GM12875 (cell line): Measurements from ENCODE around the gene MYDGF.

Source experiments
- H3K4me3 ChIP-seq: one replicate; pipeline ENCODE4 v1.5.1; 2011; ENCODE audit warnings: low read depth, low read length, control low read depth
- TF ChIP-seq, protein P1 (sequence below): IDR thresholded peaks from 2 replicates; pipeline ENCODE4 v1.5.1; 2011; ENCODE audit warnings: low read depth, mild to moderate bottlenecking, control low read depth, inconsistent platforms, low read length, moderate library complexity, borderline replicate concordance; ENCODE audit not compliant: insufficient read depth

Gene MYDGF

GRCh38 chr19:4660181-4660791, 9.9 kb downstream of the MYDGF start:
- no peak overlapping the region for H3K4me3 ChIP-seq
- TF ChIP-seq, protein P1, sequence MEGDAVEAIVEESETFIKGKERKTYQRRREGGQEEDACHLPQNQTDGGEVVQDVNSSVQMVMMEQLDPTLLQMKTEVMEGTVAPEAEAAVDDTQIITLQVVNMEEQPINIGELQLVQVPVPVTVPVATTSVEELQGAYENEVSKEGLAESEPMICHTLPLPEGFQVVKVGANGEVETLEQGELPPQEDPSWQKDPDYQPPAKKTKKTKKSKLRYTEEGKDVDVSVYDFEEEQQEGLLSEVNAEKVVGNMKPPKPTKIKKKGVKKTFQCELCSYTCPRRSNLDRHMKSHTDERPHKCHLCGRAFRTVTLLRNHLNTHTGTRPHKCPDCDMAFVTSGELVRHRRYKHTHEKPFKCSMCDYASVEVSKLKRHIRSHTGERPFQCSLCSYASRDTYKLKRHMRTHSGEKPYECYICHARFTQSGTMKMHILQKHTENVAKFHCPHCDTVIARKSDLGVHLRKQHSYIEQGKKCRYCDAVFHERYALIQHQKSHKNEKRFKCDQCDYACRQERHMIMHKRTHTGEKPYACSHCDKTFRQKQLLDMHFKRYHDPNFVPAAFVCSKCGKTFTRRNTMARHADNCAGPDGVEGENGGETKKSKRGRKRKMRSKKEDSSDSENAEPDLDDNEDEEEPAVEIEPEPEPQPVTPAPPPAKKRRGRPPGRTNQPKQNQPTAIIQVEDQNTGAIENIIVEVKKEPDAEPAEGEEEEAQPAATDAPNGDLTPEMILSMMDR, result peak; percentile 29; the same call in 1 of the 2 replicates

DNA sequence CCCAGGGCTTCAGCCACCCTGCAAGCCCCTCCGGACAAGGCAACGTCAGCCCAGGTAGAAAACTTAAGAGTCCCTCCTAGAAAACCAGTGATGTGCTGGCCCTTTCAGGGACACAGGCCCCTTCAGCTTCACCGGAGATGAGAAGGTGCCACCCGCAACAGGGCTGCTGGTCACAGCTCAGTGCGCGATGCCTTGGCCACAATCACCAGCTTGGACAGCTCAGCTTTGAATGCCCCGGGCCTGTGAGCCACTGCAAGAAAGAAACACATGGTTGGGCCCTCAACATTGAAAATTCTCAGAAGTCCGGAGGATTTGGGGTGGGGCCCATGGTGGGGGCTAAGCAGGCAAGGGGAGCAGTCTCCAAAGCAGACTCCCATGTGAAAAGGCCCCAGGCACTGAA, 12.3 kb downstream of the MYDGF start:
- H3K4me3 ChIP-seq, result no peak overlapping the region
- TF ChIP-seq, protein P1, result no peak

DNA sequence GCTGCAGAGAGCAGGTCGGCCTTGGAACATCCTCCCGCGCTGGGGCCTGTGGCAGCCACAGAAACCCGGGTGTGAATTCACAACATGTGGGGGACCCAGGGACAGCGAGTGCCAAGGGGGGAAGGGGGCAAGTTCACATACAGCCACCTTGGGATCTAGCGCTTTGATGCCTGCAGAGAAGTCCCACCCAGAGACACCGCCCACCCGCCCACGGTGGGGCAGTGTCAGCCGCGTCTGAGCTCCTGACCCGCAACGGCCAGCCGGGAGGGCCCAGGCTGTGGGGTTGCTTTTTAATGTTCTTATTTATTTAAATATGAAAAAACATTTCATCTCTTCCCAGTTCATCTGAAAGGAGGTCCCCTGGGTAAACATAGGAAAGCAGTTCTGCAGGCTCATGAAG, 12.9 kb downstream of the MYDGF start:
- TF ChIP-seq, protein P1, result no peak
- H3K4me3 ChIP-seq, result no peak overlapping the region

- H3K4me3 ChIP-seq, result no peak overlapping the region
- TF ChIP-seq, protein P1, result no peak
Observed at GRCh38 chr19:4656102-4656501, 14.0 kb downstream of the MYDGF start.

DNA sequence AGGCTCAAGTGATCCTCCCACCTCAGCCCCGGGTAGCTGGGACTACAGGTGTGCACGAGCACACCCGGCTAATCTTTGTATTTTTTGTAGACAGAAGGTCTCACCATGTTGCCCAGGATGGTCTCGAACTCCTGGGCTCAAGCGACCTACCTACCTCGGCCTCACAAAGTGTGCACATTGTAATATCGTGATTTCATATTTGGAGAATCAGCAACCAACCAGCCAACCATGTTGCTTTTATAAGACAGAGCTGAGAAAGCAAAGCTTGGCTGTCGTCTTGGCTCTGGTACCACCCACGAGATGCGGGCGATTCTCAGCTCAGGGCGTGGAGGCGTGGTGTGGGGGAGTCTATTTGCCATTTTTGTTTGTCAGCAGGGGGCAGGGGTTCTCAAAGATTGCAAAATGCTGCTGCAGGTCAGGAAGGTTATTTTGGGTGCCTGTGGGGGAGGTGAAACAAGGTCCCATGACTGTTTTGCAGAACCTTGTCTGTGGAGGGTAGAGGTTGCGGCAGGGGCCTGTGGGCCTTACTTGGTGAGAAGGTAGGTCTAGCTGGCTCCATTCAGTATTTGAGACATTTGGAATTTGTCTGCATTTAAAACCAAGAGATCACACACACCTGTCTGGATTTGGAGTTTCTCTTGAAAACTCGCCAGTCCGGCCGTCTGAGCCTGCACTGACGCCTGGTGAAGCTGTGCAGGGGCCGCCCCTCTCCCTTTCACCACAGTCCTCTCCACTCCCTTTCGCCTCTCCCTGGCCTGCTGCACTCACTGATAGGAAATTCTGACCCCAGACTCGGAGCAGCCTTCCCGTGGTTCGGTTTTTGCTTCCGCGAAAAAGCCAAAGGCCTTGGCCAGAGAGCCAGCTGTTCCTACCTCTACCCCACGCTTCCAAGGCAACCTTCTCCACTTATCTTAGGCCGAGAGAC, 15.4 kb downstream of the MYDGF start:
- TF ChIP-seq, protein P1, result no peak
- H3K4me3 ChIP-seq, result no peak overlapping the region

GRCh38 chr19:4653793-4654436, 16.2 kb downstream of the MYDGF start:
- TF ChIP-seq, protein P1, result no peak
- no peak overlapping the region for H3K4me3 ChIP-seq
